Mucosa of gallbladder (tissue), 1 donor: ENCODE data around the gene FRMD4A. TPM values are rescaled to one million over a fixed set of nuclear protein-coding genes. Genes with fewer than 3 reads are reported as not detected.
"Not testable (repeated sequence)": the region's sequence is repeated elsewhere in the genome, so short reads cannot be mapped to it uniquely, and the experiment has no call there.

Experiments used
- DNase-seq: peaks from one replicate; pipeline ENCODE4 v3.0.0-alpha.2; 2020; ENCODE audit warnings: low spot score
- total RNA-seq: library from RNA; stranded (reverse); gene quantifications from one replicate; pipeline ENCODE4 v1.2.1, GENCODE V29; 2021
- donor health status: DM: no; HTN: no; CAD: no.

Gene FRMD4A
- total RNA-seq, 1 donor from 2014 or later, result 55.4 TPM

DNA sequence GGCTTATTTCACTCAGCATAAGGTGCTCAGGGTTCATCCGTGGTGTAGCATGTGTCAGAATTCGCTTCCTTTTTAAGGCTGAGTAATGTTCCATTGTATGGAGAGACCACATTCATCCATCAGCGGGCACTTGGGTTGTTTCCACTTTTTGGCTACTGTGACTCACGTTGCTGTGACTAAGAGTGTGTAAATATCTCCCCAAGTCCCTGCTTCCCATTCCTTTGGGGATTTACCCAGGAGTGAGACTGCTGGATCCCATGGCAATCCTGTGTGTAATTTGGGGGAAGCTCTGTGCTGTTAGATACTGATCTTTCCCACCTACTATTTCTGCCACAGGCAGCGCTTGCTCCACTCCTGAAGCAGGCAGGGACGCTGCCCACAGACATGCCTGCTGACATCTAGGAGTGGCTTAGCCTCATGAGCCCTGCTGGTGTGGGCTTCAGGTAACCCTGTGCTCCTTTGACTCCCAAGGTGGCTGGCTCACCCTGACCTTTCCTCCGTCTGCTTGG lies 346.0 kb downstream of the FRMD4A start:
- no peak for DNase-seq

DNA sequence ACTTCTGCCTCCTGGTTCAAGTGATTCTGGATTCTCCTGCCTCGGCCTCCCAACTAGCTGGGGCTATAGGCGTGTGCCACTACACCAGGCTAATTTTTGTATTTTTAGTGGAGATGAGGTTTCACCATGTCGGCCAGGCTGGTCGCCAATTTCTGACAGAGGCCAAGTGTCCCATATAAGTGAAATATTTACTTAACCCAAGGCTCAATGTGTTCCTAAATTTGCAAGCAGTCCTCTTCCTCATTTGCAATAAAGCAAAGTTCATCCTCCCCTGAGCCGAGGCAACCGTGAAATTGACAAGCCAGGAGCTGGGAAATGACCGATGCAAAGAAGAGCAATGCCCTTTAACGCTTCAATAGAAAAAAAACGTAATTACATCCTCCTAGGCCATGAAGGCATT lies 347.7 kb downstream of the FRMD4A start:
- DNase-seq, result no peak

DNA sequence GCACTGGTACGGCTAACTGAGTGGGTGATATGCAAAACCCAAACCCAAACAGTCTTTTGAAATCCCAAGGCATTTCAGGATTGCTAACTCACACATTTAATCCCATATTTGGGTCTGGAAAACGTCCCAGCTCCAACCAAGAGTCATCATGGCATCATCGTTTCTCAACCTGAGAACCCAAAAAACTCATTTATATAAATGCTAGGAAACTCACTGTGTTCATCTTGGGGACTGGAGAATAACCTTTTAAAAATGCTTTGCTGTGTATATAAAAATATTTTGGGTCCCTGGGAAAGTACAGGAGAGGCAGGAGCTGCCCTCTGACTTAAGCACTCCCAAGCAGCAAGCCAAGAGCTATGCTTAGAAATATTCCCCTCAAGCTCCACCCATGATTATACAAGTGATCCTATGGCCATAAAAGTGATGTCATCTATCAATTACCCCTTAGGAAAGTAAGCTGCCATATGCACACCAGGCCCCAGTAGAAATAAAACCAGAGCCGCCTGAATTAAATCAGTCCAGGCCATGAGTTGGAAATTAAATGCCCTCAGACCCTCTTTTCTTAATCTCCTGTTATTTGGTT lies 352.1 kb downstream of the FRMD4A start:
- DNase-seq, result no peak

GRCh38 chr10:13977861-13978532 lies 352.7 kb downstream of the FRMD4A start:
- no peak for DNase-seq

- no peak for DNase-seq
Measured at GRCh38 chr10:13973742-13974141, 357.0 kb downstream of the FRMD4A start.

- no peak for DNase-seq
Measured at GRCh38 chr10:13972609-13973008, 358.1 kb downstream of the FRMD4A start.

GRCh38 chr10:13971601-13972475 lies 358.9 kb downstream of the FRMD4A start:
- no peak for DNase-seq

DNA sequence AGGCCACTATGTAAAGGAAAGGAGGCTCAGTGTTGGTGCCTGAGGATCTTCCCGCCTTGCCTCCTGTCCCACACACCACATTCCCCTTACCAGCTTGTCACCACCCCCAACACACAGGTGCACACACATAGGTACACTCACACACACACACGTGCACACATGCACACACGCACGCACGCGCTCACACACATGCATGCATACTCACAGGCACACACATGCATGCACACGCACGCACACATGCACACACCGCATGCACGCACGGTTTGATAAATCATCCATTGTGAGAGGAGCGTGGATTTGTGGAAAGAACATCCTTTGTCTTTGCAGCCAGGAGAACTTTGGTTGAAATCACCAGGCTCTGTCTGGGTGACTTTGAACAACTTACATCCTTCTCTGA lies 359.8 kb downstream of the FRMD4A start:
- DNase-seq, result no peak

- no peak for DNase-seq
Measured at GRCh38 chr10:13970236-13970956, 360.3 kb downstream of the FRMD4A start.

GRCh38 chr10:13969792-13970140 lies 361.0 kb downstream of the FRMD4A start:
- no peak for DNase-seq

DNA sequence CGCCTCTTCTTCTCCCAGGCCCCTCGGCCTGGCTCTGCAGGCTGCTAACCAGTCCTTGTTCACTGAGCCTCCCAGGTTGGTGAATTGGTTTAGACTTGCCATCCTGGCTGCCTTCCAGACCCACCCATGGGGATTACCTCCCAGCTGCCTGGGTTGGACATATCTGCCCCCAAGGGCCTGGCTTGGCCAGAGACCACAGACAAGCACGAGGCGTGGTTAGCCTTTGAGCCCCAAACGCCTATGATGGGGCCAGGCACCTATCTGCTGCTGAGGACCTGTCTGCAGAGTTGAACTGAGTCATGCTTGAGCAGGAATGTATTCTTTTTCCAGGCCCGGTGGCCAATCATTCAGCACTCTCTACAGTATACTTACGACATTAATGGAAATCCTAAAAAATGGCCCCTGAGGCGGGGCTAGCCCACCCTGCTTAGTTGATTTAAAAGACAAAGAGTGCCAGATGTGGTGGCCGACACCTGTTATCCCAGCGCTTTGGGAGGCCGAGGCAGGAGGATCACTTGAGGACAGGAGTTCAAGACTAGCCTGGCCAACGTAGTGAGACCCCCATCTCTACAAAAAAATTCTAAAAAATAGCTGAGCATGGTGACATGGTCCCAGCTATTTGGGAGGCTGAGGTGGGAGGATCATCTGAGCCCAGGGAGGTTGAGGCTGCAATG lies 361.5 kb downstream of the FRMD4A start:
- DNase-seq, result no peak

GRCh38 chr10:13961853-13962252 lies 368.9 kb downstream of the FRMD4A start:
- DNase-seq, result no peak

DNA sequence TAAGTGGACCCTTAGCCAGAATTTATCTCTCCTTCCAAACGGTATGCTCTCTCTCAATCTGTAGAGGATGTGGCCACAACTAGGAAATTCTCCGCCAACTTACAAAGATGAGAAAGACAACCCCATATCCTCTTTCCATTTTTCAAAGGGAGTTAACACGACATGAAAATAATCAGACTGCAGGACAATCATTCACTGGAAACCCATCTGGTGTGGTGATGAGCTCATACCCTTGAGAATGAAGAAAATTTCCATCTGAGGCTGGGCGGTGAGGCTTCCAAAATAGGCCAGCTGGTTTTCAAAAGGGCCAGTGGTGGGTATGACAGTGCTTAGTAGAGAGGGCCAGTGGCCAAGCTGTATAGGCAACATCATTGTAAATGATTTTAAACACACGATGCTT lies 369.6 kb downstream of the FRMD4A start:
- no peak for DNase-seq

DNA sequence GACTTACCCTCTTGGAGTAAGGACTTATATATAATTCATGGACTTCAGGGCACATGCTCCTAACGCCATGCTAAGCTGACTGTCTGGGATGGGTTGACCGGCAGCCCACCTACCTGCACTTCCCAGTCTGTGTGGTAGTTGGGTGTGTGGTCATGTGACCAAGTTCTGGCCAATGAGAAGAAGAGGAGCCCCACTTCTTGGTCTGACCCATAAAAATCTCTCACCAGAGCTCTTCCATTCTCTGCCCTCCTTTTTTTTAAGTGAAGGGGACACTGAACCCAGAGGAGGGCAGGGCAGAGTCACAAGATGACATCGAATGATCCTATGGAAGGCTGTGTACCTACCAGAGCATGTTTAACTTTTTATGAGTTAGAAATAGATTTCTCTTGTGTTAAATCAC lies 370.1 kb downstream of the FRMD4A start:
- no peak for DNase-seq

DNA sequence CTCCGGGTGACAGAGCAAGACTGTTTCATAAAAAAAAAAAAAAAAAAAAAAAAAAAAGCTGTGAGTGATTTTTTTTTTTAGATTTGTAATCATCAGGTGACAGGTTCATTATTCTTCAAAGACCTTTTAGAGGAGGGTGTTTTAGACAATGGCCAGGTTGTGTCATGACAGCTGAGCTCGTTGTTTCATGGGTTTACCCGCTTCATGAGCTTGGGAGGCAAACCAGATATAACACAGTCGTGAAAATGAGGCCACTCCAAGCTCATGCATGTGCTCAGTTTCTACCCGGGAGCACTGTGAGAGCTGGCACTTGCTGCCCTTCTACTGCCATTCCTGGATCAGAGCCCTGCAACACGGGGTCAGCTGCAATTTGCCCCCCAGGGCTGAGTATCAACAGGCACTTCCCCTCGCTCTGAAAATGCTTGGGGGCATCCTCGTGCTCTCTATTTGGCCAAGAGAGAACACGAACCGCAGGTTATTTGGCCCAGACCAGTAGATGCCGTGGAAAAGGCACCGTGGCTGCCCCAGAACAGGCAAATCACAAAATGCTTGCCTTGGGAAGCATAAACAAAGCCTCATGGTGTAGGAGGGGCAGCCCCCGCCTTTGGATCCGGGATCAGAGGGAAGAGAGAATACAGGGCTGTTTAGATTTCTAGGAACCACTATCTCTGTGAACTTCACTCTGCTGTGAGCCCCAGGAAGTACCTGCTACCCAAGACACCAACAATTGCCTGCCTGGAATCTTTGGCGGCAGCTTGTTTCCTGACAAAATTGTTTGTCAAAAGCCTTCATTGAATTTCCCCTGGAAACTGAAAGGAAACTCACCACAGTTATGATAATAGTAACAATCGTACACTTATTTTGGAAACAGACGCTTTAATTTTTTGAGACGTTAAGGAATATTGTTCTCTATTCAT lies 371.0 kb downstream of the FRMD4A start:
- no peak for DNase-seq

GRCh38 chr10:13957856-13958255 lies 372.9 kb downstream of the FRMD4A start:
- DNase-seq, result no peak

DNA sequence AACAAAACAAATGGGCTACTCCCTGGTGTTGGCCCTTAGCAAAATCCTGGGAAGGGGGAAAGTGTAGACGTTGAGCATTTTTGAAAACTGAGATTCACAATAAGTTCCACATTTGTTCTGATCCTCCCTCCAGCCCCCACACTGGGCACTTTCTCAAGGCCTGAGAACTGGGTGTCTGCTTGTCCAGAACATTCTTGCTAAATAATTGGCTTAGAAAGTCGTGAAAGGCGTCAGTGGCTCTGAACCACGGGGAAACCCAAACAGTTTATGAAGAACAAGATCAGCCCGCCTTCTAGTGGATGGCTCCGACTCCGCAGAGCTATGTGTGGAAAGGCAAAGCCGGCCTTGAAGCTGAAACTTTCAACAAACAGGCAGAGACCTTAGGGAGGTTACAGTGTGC lies 373.9 kb downstream of the FRMD4A start:
- peak; percentile 66 for DNase-seq

DNA sequence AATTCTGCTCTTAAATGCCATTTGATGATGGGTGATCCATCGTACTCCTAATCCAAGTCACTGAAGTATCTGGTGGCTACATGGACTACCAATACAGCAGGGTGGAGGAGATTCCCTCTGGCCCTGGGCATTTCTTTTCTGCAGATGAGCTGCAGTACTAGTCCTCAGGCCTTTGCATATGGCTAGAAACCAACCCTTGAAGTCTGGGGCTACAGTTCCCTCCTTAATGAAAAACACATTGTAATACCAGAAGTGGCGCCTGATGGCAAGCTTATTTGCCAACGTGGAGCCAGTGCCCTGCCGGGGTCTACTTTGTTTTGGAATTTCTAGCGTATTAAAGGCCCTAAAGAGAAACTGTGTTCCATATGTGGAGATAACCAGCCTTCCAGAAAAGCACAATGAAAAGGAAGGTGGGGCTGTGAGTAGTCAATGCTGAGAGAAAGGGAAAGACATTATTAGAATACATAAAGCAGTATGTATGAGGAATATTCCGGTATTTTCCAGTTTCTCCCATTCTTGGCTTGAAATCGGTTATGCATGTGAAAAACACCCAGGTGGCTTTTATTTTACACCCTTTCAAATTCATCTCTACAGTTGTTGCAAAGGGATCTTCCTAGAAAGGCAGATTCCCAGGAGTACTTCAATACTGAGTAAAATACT lies 375.2 kb downstream of the FRMD4A start:
- no peak for DNase-seq

- not testable (repeated sequence) for DNase-seq
Measured at GRCh38 chr10:13954195-13954594, 376.5 kb downstream of the FRMD4A start.

GRCh38 chr10:13953371-13953770 lies 377.4 kb downstream of the FRMD4A start:
- DNase-seq, result no peak
